OCI-LY1 (cell line): ENCODE results near the gene STPG4.
"Not testable (repeated sequence)": the region's sequence is repeated elsewhere in the genome, so short reads cannot be mapped to it uniquely, and the experiment has no call there.

Experiments used
- H2AFZ ChIP-seq: fragments of 200-600 bp; sonication (generic), shearing (Covaris generic); 2 replicates; pipeline ENCODE4 v1.6.0; 2014; ENCODE audit warnings: antibody characterized with exemption, mild to moderate bottlenecking, low read length
- H3F3A ChIP-seq: fragments of 200-600 bp; sonication (generic), shearing (Covaris generic); 2 replicates; pipeline ENCODE4 v1.6.0; 2014; ENCODE audit warnings: mild to moderate bottlenecking, antibody characterized with exemption, low read length, moderate library complexity; ENCODE audit not compliant: insufficient read depth
- H3K27ac ChIP-seq: fragments of 200-600 bp; sonication (generic); 2 replicates; pipeline ENCODE4 v1.5.1; 2014; ENCODE audit warnings: low read length, mixed run types, mild to moderate bottlenecking, low read depth; ENCODE audit not compliant: poor library complexity, severe bottlenecking
- H3K27me3 ChIP-seq: fragments of 200-600 bp; sonication (generic); 2 replicates; pipeline ENCODE4 v1.6.0; 2014; ENCODE audit warnings: antibody characterized with exemption, mild to moderate bottlenecking, low read length, moderate library complexity; ENCODE audit not compliant: insufficient read depth
- H3K36me3 ChIP-seq: fragments of 200-600 bp; sonication (generic); 2 replicates; pipeline ENCODE4 v1.6.1; 2014; ENCODE audit warnings: mild to moderate bottlenecking, antibody characterized with exemption, low read length, moderate library complexity, mixed read lengths; ENCODE audit not compliant: insufficient read depth
- H3K4me1 ChIP-seq: fragments of 200-600 bp; sonication (generic); 2 replicates; pipeline ENCODE4 v1.5.1; 2014; ENCODE audit warnings: mild to moderate bottlenecking, low read length, moderate library complexity; ENCODE audit not compliant: insufficient read depth, severe bottlenecking
- H3K4me2 ChIP-seq: fragments of 200-600 bp; sonication (generic), shearing (Covaris generic); 2 replicates; pipeline ENCODE4 v1.6.1; 2014; ENCODE audit warnings: low read length
- H3K4me3 ChIP-seq: fragments of 200-600 bp; sonication (generic); 2 replicates; pipeline ENCODE4 v1.5.1; 2014; ENCODE audit warnings: low read length, low read depth, mild to moderate bottlenecking, mixed read lengths; ENCODE audit not compliant: poor library complexity, severe bottlenecking
- H3K79me2 ChIP-seq: fragments of 200-600 bp; shearing (Covaris generic); 2 replicates; pipeline ENCODE4 v1.6.1; 2016; ENCODE audit warnings: mixed run types, low read length, mixed read lengths; ENCODE audit not compliant: insufficient read depth
- H3K9ac ChIP-seq: fragments of 200-600 bp; sonication (generic), shearing (Covaris generic); 2 replicates; pipeline ENCODE4 v1.6.1; 2014; ENCODE audit warnings: mild to moderate bottlenecking, low read length, mixed read lengths
- H3K9me2 ChIP-seq: fragments of 200-600 bp; sonication (generic), shearing (Covaris generic); 2 replicates; pipeline ENCODE4 v1.6.1; 2014; ENCODE audit warnings: low read depth, mild to moderate bottlenecking, low read length, mixed read lengths
- H3K9me3 ChIP-seq: fragments of 200-600 bp; shearing (Covaris generic); 2 replicates; pipeline ENCODE4 v1.6.1; 2014; ENCODE audit warnings: low read length, mixed read lengths
- H4K20me1 ChIP-seq: fragments of 200-600 bp; sonication (generic), shearing (Covaris generic); 2 replicates; pipeline ENCODE4 v1.6.0; 2016; ENCODE audit warnings: mild to moderate bottlenecking, low read length; ENCODE audit not compliant: insufficient read depth
- CTCF ChIP-seq: fragments of 200-600 bp; sonication (generic), shearing (Covaris generic); IDR thresholded peaks from 2 replicates; pipeline ENCODE4 v1.5.1; 2017; ENCODE audit warnings: mild to moderate bottlenecking, antibody characterized with exemption, low read length, moderate library complexity, mixed read lengths
- EZH2 ChIP-seq: fragments of 200-600 bp; sonication (generic), shearing (Covaris generic); IDR thresholded peaks from 2 replicates; pipeline ENCODE4 v1.8.0; 2017; ENCODE audit warnings: borderline replicate concordance, mixed run types, mild to moderate bottlenecking, antibody characterized with exemption, low read length, moderate library complexity, mixed read lengths

STPG4 gene

DNA sequence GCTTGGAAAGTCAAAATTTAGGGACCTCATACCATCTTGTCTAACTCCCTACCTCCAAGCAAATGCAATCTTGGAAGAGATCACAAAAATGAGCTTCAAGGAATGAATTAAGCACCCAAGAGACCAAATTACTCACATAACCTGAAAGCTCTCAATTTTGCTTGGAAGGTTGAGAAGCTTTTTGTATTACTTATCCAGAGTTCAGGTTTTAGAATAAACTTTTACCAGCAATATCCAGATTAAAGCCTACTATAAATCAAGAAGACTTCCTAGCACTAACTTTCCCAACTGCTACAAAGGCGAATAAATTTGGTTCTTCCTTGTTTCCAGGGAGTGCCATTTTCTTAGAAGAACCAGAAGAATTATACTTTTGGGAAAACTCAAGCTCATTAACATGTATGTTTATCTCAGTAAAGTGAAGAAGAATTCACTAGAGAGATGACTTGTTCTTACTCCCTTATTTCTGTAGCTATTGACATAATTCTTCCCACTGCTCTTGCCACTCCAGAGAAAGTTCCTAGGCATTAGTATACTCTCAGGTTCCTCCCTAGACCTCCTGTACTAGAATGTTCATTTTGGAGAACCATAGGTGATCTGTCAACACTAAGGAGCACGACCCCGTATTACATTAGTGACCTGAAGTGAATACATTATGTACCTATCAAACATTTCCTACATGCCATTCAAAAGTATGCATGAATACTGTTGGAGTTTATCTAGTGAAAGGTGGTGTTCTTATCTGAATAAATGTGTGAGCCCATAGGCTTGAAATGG lies 18.0 kb upstream of the STPG4 start:
- Histone ChIP-seq H3K27ac (no peak overlapping the region), H3K9me2 (no peaks in the 10 kb centered on the region), H2AFZ (no peak overlapping the region), H3K4me2 (peak overlapping the region; percentile 84), H3F3A (no peaks in the 10 kb centered on the region), H3K4me1 (peaks cover 59% of the 10 kb centered on the region), H3K9me3 (no peaks in the 10 kb centered on the region), H3K79me2 (peaks cover 79% of the 10 kb centered on the region), H4K20me1 (0 out of 2 replicates have a peak, but pooled peaks cover 5% of the 10 kb centered on the region), H3K9ac (peak overlapping the region; percentile 99; the same call in 1 of the 2 replicates), H3K36me3 (peaks cover 74% of the 10 kb centered on the region), H3K27me3 (no peaks in the 10 kb centered on the region), H3K4me3 (peak overlapping the region; percentile 96)
- TF ChIP-seq CTCF (no peak), EZH2 (no peak)

- H3K4me1 ChIP-seq, result peaks cover 53% of the 10 kb centered on the region
- 0 out of 2 replicates have a peak, but pooled peaks cover 5% of the 10 kb centered on the region for H4K20me1 ChIP-seq
Measured at GRCh38 chr2:47172156-47172921, 17.2 kb upstream of the STPG4 start.

DNA sequence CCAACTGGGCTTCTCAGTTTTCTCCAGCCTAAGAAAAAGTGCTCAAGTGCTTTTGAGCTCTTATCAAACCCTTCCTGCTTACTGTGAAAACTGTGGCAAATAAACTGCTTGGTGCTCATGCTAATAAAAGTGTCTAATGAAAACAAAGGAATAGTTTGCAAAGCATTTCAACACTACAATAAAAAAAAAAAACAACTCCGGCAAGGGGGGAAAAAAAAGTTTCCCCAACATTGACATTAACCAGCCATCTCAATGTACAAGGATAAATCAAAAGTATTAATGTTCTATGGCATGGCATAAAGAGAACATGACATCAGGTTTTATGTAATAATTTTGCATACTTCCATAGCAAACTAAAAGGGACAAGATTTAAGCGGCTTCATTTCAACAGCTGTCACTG lies 14.7 kb upstream of the STPG4 start:
- H3K27me3 ChIP-seq, result no peaks in the 10 kb centered on the region
- H3K36me3 ChIP-seq, result peaks cover 92% of the 10 kb centered on the region
- H3F3A ChIP-seq, result no peaks in the 10 kb centered on the region
- no peak overlapping the region for H2AFZ ChIP-seq
- H3K9me3 ChIP-seq, result no peaks in the 10 kb centered on the region
- H3K27ac ChIP-seq, result no peak overlapping the region
- no peak overlapping the region for H3K9ac ChIP-seq
- H4K20me1 ChIP-seq, result 0 out of 2 replicates have a peak, but pooled peaks cover 13% of the 10 kb centered on the region
- H3K4me2 ChIP-seq, result no peak overlapping the region
- H3K9me2 ChIP-seq, result no peaks in the 10 kb centered on the region
- no peak for TF ChIP-seq CTCF
- TF ChIP-seq EZH2, result no peak
- H3K4me3 ChIP-seq, result no peak overlapping the region
- peaks cover 48% of the 10 kb centered on the region for H3K4me1 ChIP-seq
- peaks cover 98% of the 10 kb centered on the region for H3K79me2 ChIP-seq

More at GRCh38 chr2:47172156-47172921, 17.2 kb upstream of the STPG4 start:
- H3K4me3 ChIP-seq, result peak overlapping the region; percentile 96
- no peaks in the 10 kb centered on the region for H3K9me2 ChIP-seq
- no peak overlapping the region for H3K9ac ChIP-seq
- H3K36me3 ChIP-seq, result peaks cover 79% of the 10 kb centered on the region
- H2AFZ ChIP-seq, result no peak overlapping the region
- H3F3A ChIP-seq, result no peaks in the 10 kb centered on the region
- H3K27ac ChIP-seq, result no peak overlapping the region
- H3K27me3 ChIP-seq, result no peaks in the 10 kb centered on the region
- no peaks in the 10 kb centered on the region for H3K9me3 ChIP-seq
- H3K79me2 ChIP-seq, result peaks cover 86% of the 10 kb centered on the region
- no peak for TF ChIP-seq EZH2
- no peak for TF ChIP-seq CTCF
- H3K4me2 ChIP-seq, result peak overlapping the region; percentile 84

DNA sequence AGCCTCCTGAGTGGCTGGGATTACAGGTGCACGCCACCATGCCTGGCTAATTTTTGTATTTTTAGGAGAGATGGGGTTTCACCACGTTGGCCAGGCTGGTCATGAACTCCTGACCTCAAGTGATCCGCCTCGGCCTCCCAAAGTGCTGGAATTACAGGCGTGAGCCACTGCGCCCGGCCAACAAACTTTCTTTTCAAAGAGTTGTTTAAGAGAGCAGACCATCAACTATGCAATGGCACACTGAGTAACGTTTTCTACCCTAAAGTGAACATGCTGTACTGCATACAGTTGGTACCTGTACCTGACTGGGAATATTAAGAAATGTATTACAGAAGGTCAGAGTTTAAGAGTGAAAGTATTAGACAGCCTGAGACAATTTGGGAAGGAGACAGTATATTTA lies 13.8 kb upstream of the STPG4 start:
- peaks cover 92% of the 10 kb centered on the region for H3K79me2 ChIP-seq
- peaks cover 93% of the 10 kb centered on the region for H3K36me3 ChIP-seq
- H3K4me2 ChIP-seq, H3K9ac ChIP-seq, H3K9me3 ChIP-seq, H3K9me2 ChIP-seq, H3K27me3 ChIP-seq, H3K27ac ChIP-seq, H2AFZ ChIP-seq, H3K4me3 ChIP-seq, H3F3A ChIP-seq: not testable (repeated sequence)
- H4K20me1 ChIP-seq, result 0 out of 2 replicates have a peak, but pooled peaks cover 13% of the 10 kb centered on the region
- H3K4me1 ChIP-seq, result peaks cover 39% of the 10 kb centered on the region
